ENCODE data around the gene OR13D1. TPM values are rescaled to one million over a fixed set of nuclear protein-coding genes. Genes with fewer than 3 reads are reported as not detected.

OR13D1 gene, protein sequence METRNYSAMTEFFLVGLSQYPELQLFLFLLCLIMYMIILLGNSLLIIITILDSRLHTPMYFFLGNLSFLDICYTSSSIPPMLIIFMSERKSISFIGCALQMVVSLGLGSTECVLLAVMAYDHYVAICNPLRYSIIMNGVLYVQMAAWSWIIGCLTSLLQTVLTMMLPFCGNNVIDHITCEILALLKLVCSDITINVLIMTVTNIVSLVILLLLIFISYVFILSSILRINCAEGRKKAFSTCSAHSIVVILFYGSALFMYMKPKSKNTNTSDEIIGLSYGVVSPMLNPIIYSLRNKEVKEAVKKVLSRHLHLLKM
- not detected in 2 replicates for total RNA-seq

DNA sequence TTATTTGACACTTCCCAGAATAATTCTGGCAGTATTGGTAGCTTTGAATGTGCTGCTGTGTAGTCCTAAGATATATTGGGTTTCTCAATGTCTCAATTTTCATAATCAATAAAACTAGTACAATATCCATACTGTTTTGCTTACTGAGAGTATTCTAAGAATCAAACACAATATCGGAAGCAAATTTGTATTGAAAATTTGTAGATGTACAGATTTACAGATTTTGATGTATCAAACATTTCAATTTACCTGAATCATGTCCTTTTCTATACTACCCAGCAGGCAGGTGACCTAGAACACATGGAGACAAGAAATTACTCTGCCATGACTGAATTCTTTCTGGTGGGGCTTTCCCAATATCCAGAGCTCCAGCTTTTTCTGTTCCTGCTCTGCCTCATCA lies at the start of gene OR13D1:
OR13D1 (plus strand) TSS at position 301 of the 400 bp plus-strand sequence; CDS start at position 301, 0 bp downstream.

Other genes with a start within 250 kb of the OR13D1 start
- gene OR13F1, start 190.3 kb upstream of the OR13D1 start, total RNA-seq = not detected in 2 replicates
- not detected in 2 replicates for gene OR13C4, start 167.3 kb upstream of the OR13D1 start, total RNA-seq
- not detected in 2 replicates for gene OR13C3, start 157.7 kb upstream of the OR13D1 start, total RNA-seq
- not detected in 2 replicates for gene OR13C8, start 125.3 kb upstream of the OR13D1 start, total RNA-seq
- gene OR13C5, start 95.1 kb upstream of the OR13D1 start, total RNA-seq = not detected in 2 replicates
- gene OR13C2, start 88.9 kb upstream of the OR13D1 start, total RNA-seq = not detected in 2 replicates
- not detected in 2 replicates for gene OR13C9, start 76.3 kb upstream of the OR13D1 start, total RNA-seq
- 7.4 and 34.5 TPM in 2 replicates for gene NIPSNAP3A, start 53.2 kb downstream of the OR13D1 start, total RNA-seq
- 0.13 and 3.0 TPM in 2 replicates for gene NIPSNAP3B, start 69.6 kb downstream of the OR13D1 start, total RNA-seq
- gene ABCA1, start 233.6 kb downstream of the OR13D1 start, total RNA-seq = 23.5 and 36.3 TPM in 2 replicates

Measured in epithelial cell of alveolus of lung (primary cell).